Activated gamma-delta T cell treated with Interleukin-2 at 50 U/mL for 16 hours (primary cell): ENCODE measurements around the gene RAPSN.

Experiments used
- DNase-seq: peaks from one replicate; pipeline ENCODE4 v3.0.0-alpha.2; 2020

Gene RAPSN

GRCh38 chr11:47406896-47407745, 41.8 kb downstream of the RAPSN start:
- DNase-seq: no peak

- no peak for DNase-seq
These were observed 45.4 kb downstream of the RAPSN start for GRCh38 chr11:47403571-47403970.

GRCh38 chr11:47403135-47403534, 45.8 kb downstream of the RAPSN start:
- DNase-seq: no peak

- no peak for DNase-seq
These were observed 48.1 kb downstream of the RAPSN start for GRCh38 chr11:47400768-47401279.

- peak; percentile 40 for DNase-seq
These were observed 48.8 kb downstream of the RAPSN start for GRCh38 chr11:47399860-47400767.

GRCh38 chr11:47398551-47398950, 50.4 kb downstream of the RAPSN start:
- DNase-seq: no peak

GRCh38 chr11:47398011-47398410, 50.9 kb downstream of the RAPSN start:
- DNase-seq: no peak

GRCh38 chr11:47396049-47396320, 53.0 kb downstream of the RAPSN start:
- DNase-seq: no peak

GRCh38 chr11:47395223-47396048, 53.5 kb downstream of the RAPSN start:
- no peak for DNase-seq

GRCh38 chr11:47394322-47395222, 54.4 kb downstream of the RAPSN start:
- peak; percentile 65 for DNase-seq

GRCh38 chr11:47394050-47394321, 55.0 kb downstream of the RAPSN start:
- DNase-seq: no peak

- no peak for DNase-seq
These were observed 55.5 kb downstream of the RAPSN start for GRCh38 chr11:47393163-47394049.

- DNase-seq: no peak
These were observed 56.3 kb downstream of the RAPSN start for GRCh38 chr11:47392546-47393162.

GRCh38 chr11:47391711-47392432, 57.1 kb downstream of the RAPSN start:
- DNase-seq: no peak

GRCh38 chr11:47391077-47391583, 57.8 kb downstream of the RAPSN start:
- DNase-seq: no peak

GRCh38 chr11:47390422-47390760, 58.5 kb downstream of the RAPSN start:
- no peak for DNase-seq

GRCh38 chr11:47389577-47390421, 59.1 kb downstream of the RAPSN start:
- no peak for DNase-seq

GRCh38 chr11:47388697-47389576, 60.0 kb downstream of the RAPSN start:
- DNase-seq: no peak
